D721Med (cell line): ENCODE results near the gene NEK10.

Experiments used
- DNase-seq: peaks from one replicate; pipeline ENCODE4 v3.0.0; 2011; ENCODE audit warnings: low spot score; ENCODE audit not compliant: insufficient read length
- FAIRE-seq: peaks from 2 replicates; lab custom pipeline; 2011; peaks lifted over from hg19 to GRCh38; lab: Jason Lieb, UNC
- CTCF ChIP-seq: IDR thresholded peaks from 2 replicates; pipeline ENCODE4 v1.5.1; 2012; ENCODE audit warnings: mild to moderate bottlenecking, control low read depth; ENCODE audit not compliant: insufficient read depth; ENCODE audit errors: missing control alignments

The NEK10 gene

GRCh38 chr3:27085829-27086730, 283.1 kb downstream of the NEK10 start:
- no peak for FAIRE-seq

GRCh38 chr3:27081992-27082607, 287.1 kb downstream of the NEK10 start:
- no peak for FAIRE-seq
- TF ChIP-seq CTCF, result no peak
- DNase-seq, result no peak

More at GRCh38 chr3:27085829-27086730, 283.1 kb downstream of the NEK10 start:
- no peak for TF ChIP-seq CTCF
- DNase-seq, result no peak

- no peak for TF ChIP-seq CTCF
- FAIRE-seq, result no peak
- no peak for DNase-seq
Measured at GRCh38 chr3:27081566-27081965, 287.6 kb downstream of the NEK10 start.

GRCh38 chr3:27080258-27080525, 289.0 kb downstream of the NEK10 start:
- DNase-seq (no peak), FAIRE-seq (no peak)
- TF ChIP-seq CTCF, result no peak

GRCh38 chr3:27079427-27080257, 289.5 kb downstream of the NEK10 start:
- DNase-seq, result no peak

More at GRCh38 chr3:27079427-27080257, 289.5 kb downstream of the NEK10 start:
- no peak for FAIRE-seq
- TF ChIP-seq CTCF, result no peak
